NT2/D1 (cell line): ENCODE data around the gene CLIC5.

ENCODE experiments used
- DNase-seq: peaks from one replicate; pipeline ENCODE4 v3.0.0-alpha.2; 2011; ENCODE audit warnings: low read depth, low spot score
- H3K27me3 ChIP-seq: 2 replicates; pipeline ENCODE4 v1.6.0; 2011; ENCODE audit warnings: mild to moderate bottlenecking; ENCODE audit not compliant: insufficient read length, insufficient read depth
- H3K36me3 ChIP-seq: 2 replicates; pipeline ENCODE4 v1.6.1; 2011; ENCODE audit warnings: mild to moderate bottlenecking, low read length, mixed read lengths; ENCODE audit not compliant: insufficient read depth, insufficient read length
- H3K4me1 ChIP-seq: 2 replicates; pipeline ENCODE4 v1.5.1; 2011; ENCODE audit not compliant: insufficient read depth, insufficient read length
- H3K4me3 ChIP-seq: 2 replicates; pipeline ENCODE4 v1.5.1; 2011; ENCODE audit warnings: low read depth; ENCODE audit not compliant: insufficient read length
- H3K9ac ChIP-seq: 2 replicates; pipeline ENCODE4 v1.6.0; 2011; ENCODE audit warnings: low read depth; ENCODE audit not compliant: insufficient read length
- H3K9me3 ChIP-seq: 2 replicates; pipeline ENCODE4 v1.5.1; 2011; ENCODE audit warnings: mild to moderate bottlenecking, low read length; ENCODE audit not compliant: insufficient read depth
- SUZ12 ChIP-seq: IDR thresholded peaks from 2 replicates; pipeline ENCODE4 v1.6.1; 2011; ENCODE audit not compliant: insufficient read length, insufficient read depth; ENCODE audit errors: extremely low read depth
- YY1 ChIP-seq: IDR thresholded peaks from 2 replicates; pipeline ENCODE4 v1.6.1; 2011; ENCODE audit not compliant: insufficient read length, insufficient read depth
- ZNF274 ChIP-seq: IDR thresholded peaks from 2 replicates; pipeline ENCODE4 v1.6.1; 2011; ENCODE audit warnings: mild to moderate bottlenecking, low read depth, low read length

CLIC5 gene

GRCh38 chr6:46015119-46015968 is at the start of gene CLIC5:
Gene CLIC5, minus strand, starts transcription at chr6:46015860. Its CDS starts 318 bp downstream, at chr6:46015542.
- no peak for DNase-seq
- TF ChIP-seq ZNF274 (no peak), SUZ12 (no peak)
- H3K4me1 ChIP-seq = no peaks in the 10 kb centered on the region
- peaks cover 11% of the 10 kb centered on the region for H3K9me3 ChIP-seq
- H3K9ac ChIP-seq = peak within 1 kb of the TSS; percentile 56
- no peaks in the 10 kb centered on the region for H3K36me3 ChIP-seq
- peaks cover 11% of the 10 kb centered on the region for H3K27me3 ChIP-seq
- peak within 1 kb of the TSS; percentile 56 for H3K4me3 ChIP-seq

GRCh38 chr6:46062991-46063390 is 47.3 kb upstream of the CLIC5 start:
- H3K36me3 ChIP-seq = no peaks in the 10 kb centered on the region

GRCh38 chr6:46062312-46062711 is 46.7 kb upstream of the CLIC5 start:
- no peaks in the 10 kb centered on the region for H3K36me3 ChIP-seq
- peaks cover 9% of the 10 kb centered on the region; the same call in 1 of the 2 replicates for H3K9me3 ChIP-seq
- no peak for DNase-seq
- TF ChIP-seq ZNF274 (no peak), SUZ12 (no peak), YY1 (no peak)
- no peak overlapping the region for H3K4me3 ChIP-seq
- no peaks in the 10 kb centered on the region for H3K4me1 ChIP-seq
- no peak overlapping the region for H3K9ac ChIP-seq
- no peaks in the 10 kb centered on the region for H3K27me3 ChIP-seq

More at GRCh38 chr6:46062991-46063390, 47.3 kb upstream of the CLIC5 start:
- no peak for TF ChIP-seq YY1
- TF ChIP-seq ZNF274 = no peak
- no peak for TF ChIP-seq SUZ12
- H3K4me3 ChIP-seq = no peak overlapping the region
- no peak overlapping the region for H3K9ac ChIP-seq
- no peaks in the 10 kb centered on the region for H3K4me1 ChIP-seq
- no peak for DNase-seq
- H3K27me3 ChIP-seq = no peaks in the 10 kb centered on the region
- peaks cover 3% of the 10 kb centered on the region; the same call in 1 of the 2 replicates for H3K9me3 ChIP-seq

- peaks cover 16% of the 10 kb centered on the region; the same call in 1 of the 2 replicates for H3K9me3 ChIP-seq
- H3K9ac ChIP-seq = no peak overlapping the region
- H3K36me3 ChIP-seq = no peaks in the 10 kb centered on the region
- no peak overlapping the region for H3K4me3 ChIP-seq
- no peaks in the 10 kb centered on the region for H3K27me3 ChIP-seq
- TF ChIP-seq ZNF274 (no peak), YY1 (no peak), SUZ12 (no peak)
- H3K4me1 ChIP-seq = no peaks in the 10 kb centered on the region
- no peak for DNase-seq
These were observed 45.8 kb upstream of the CLIC5 start for GRCh38 chr6:46061497-46061896.

- Histone ChIP-seq H3K9me3 (peaks cover 21% of the 10 kb centered on the region; the same call in 1 of the 2 replicates), H3K36me3 (no peaks in the 10 kb centered on the region), H3K4me3 (no peak overlapping the region), H3K4me1 (no peaks in the 10 kb centered on the region), H3K9ac (no peak overlapping the region), H3K27me3 (no peaks in the 10 kb centered on the region)
- no peak for TF ChIP-seq ZNF274
- no peak for TF ChIP-seq YY1
- DNase-seq = no peak
These were observed 43.9 kb upstream of the CLIC5 start for GRCh38 chr6:46059608-46060007.

GRCh38 chr6:46058951-46059350 is 43.3 kb upstream of the CLIC5 start:
- Histone ChIP-seq H3K4me3 (no peak overlapping the region), H3K9me3 (peaks cover 21% of the 10 kb centered on the region; the same call in 1 of the 2 replicates), H3K9ac (no peak overlapping the region), H3K4me1 (no peaks in the 10 kb centered on the region), H3K27me3 (no peaks in the 10 kb centered on the region), H3K36me3 (no peaks in the 10 kb centered on the region)
- no peak for DNase-seq
- no peak for TF ChIP-seq ZNF274
- no peak for TF ChIP-seq SUZ12
- TF ChIP-seq YY1 = no peak

GRCh38 chr6:46057792-46058191 is 42.1 kb upstream of the CLIC5 start:
- Histone ChIP-seq H3K36me3 (no peaks in the 10 kb centered on the region), H3K4me1 (no peaks in the 10 kb centered on the region), H3K4me3 (no peak overlapping the region), H3K9ac (no peak overlapping the region), H3K27me3 (no peaks in the 10 kb centered on the region), H3K9me3 (peaks cover 21% of the 10 kb centered on the region; the same call in 1 of the 2 replicates)
- DNase-seq = no peak
- TF ChIP-seq YY1 (no peak), ZNF274 (no peak), SUZ12 (no peak)
